IMR-90 (cell line): Measurements from ENCODE around the gene TLX1. TPM values are rescaled to one million over a fixed set of nuclear protein-coding genes. Genes with fewer than 3 reads are reported as not detected.

ENCODE experiments used
- ATAC-seq: fragments of 200-7000 bp; cut with Tn5 transposase; 2 replicates; pipeline ENCODE4 v1.9.1; 2020; ENCODE audit warnings: low read depth, mild to moderate bottlenecking, moderate library complexity
- BruUV-seq: library from RNA; stranded (reverse); fragments of 400-500 nt; replicated peaks from 2 replicates; lab custom pipeline; 2021; lab: Mats Ljungman, UMichigan
- CTCF ChIA-PET: fragments of 300-600 bp; formaldehyde crosslinking; extraction: SDS; loops from one replicate; lab custom pipeline; 2021; ENCODE audit warnings: antibody characterized with exemption; lab: Yijun Ruan, JAX
- POLR2A ChIA-PET: fragments of 300-600 bp; sonication (Branson Sonifier 250); formaldehyde crosslinking; loops from one replicate; lab custom pipeline; 2022; ENCODE audit warnings: antibody characterized with exemption; ENCODE audit not compliant: unreplicated experiment; lab: Charles Lee
- DNase-seq: peaks from one replicate; pipeline ENCODE4 v3.0.0; 2013
- H2AFZ ChIP-seq: replicated peaks from 2 replicates; pipeline ENCODE3; 2013; ENCODE audit warnings: low read length, mild to moderate bottlenecking; ENCODE audit not compliant: poor library complexity
- H2AK5ac ChIP-seq: 2 replicates; pipeline ENCODE4 v1.6.1; 2013; ENCODE audit warnings: low read depth, low read length, inconsistent platforms
- H2AK9ac ChIP-seq: replicated peaks from 2 replicates; pipeline ENCODE3; 2013; ENCODE audit warnings: mild to moderate bottlenecking, low read depth, low read length, moderate library complexity; ENCODE audit not compliant: poor library complexity
- H2BK120ac ChIP-seq: 2 replicates; pipeline ENCODE4 v1.6.1; 2013; ENCODE audit warnings: low read depth, low read length, inconsistent platforms
- H2BK15ac ChIP-seq: 3 replicates; pipeline ENCODE4 v1.6.1; 2013; ENCODE audit warnings: low read depth, low read length, inconsistent platforms
- H2BK20ac ChIP-seq: 2 replicates; pipeline ENCODE4 v1.6.1; 2013; ENCODE audit warnings: low read depth, mild to moderate bottlenecking, inconsistent platforms, low read length, moderate library complexity
- H2BK5ac ChIP-seq: 2 replicates; pipeline ENCODE4 v1.6.1; 2013; ENCODE audit warnings: mild to moderate bottlenecking, low read depth, low read length, inconsistent platforms; ENCODE audit not compliant: poor library complexity, severe bottlenecking
- H3K14ac ChIP-seq: replicated peaks from 2 replicates; pipeline ENCODE4 v1.6.1; 2013; ENCODE audit warnings: low read depth, low read length, inconsistent platforms
- H3K18ac ChIP-seq: 2 replicates; pipeline ENCODE4 v1.6.1; 2013; ENCODE audit warnings: low read depth, low read length, control low read depth
- H3K23ac ChIP-seq: 2 replicates; pipeline ENCODE4 v1.6.1; 2013; ENCODE audit warnings: low read depth, low read length, inconsistent platforms
- H3K27ac ChIP-seq: 2 replicates; pipeline ENCODE4 v1.5.1; 2013; ENCODE audit warnings: mild to moderate bottlenecking, control low read depth, low read length; ENCODE audit not compliant: insufficient read depth
- H3K27me3 ChIP-seq: 2 replicates; pipeline ENCODE4 v1.6.1; 2013; ENCODE audit warnings: low read length; ENCODE audit not compliant: control insufficient read depth, insufficient read depth
- H3K36me3 ChIP-seq: 2 replicates; pipeline ENCODE4 v1.6.1; 2013; ENCODE audit warnings: low read length, mixed read lengths; ENCODE audit not compliant: control insufficient read depth, insufficient read depth
- H3K4ac ChIP-seq: 2 replicates; pipeline ENCODE4 v1.6.1; 2013; ENCODE audit warnings: low read depth, low read length, inconsistent platforms
- H3K4me1 ChIP-seq: 2 replicates; pipeline ENCODE4 v1.6.1; 2013; ENCODE audit warnings: low read length, mixed read lengths; ENCODE audit not compliant: control insufficient read depth, insufficient read depth
- H3K4me2 ChIP-seq: 2 replicates; pipeline ENCODE4 v1.6.1; 2013; ENCODE audit warnings: low read depth, mild to moderate bottlenecking, control low read depth, low read length, moderate library complexity
- H3K4me3 ChIP-seq: 2 replicates; pipeline ENCODE4 v1.5.1; 2013; ENCODE audit warnings: low read depth, mild to moderate bottlenecking, control low read depth, low read length, moderate library complexity; ENCODE audit not compliant: insufficient read depth
- H3K56ac ChIP-seq: 2 replicates; pipeline ENCODE4 v1.6.1; 2013; ENCODE audit warnings: low read length, inconsistent platforms; ENCODE audit not compliant: insufficient read depth; ENCODE audit errors: extremely low read depth
- H3K79me1 ChIP-seq, 2 experiments: 2 replicates each; pipeline ENCODE4 v1.6.1; 2013; ENCODE audit warnings: low read length in 2 of 2, inconsistent platforms in 1 of 2, low read depth in 1 of 2
- H3K9ac ChIP-seq: 2 replicates; pipeline ENCODE4 v1.6.1; 2013; ENCODE audit warnings: low read depth, low read length, control low read depth
- H3K9me1 ChIP-seq: 2 replicates; pipeline ENCODE4 v1.6.1; 2013; ENCODE audit warnings: low read length, inconsistent platforms; ENCODE audit not compliant: insufficient read depth
- H3K9me3 ChIP-seq: 2 replicates; pipeline ENCODE4 v1.6.1; 2013; ENCODE audit warnings: low read length; ENCODE audit not compliant: control insufficient read depth, insufficient read depth
- H4K20me1 ChIP-seq: 2 replicates; pipeline ENCODE4 v1.6.1; 2013; ENCODE audit warnings: low read length, inconsistent platforms; ENCODE audit not compliant: insufficient read depth
- H4K5ac ChIP-seq: 2 replicates; pipeline ENCODE4 v1.6.1; 2013; ENCODE audit warnings: mild to moderate bottlenecking, low read depth, low read length, control low read depth
- H4K8ac ChIP-seq, 2 experiments: 2 replicates each; pipeline ENCODE4 v1.6.1; 2013; ENCODE audit warnings: low read depth in 2 of 2, low read length in 2 of 2, control low read depth in 1 of 2, inconsistent platforms in 1 of 2
- H4K91ac ChIP-seq: 2 replicates; pipeline ENCODE4 v1.6.1; 2013; ENCODE audit warnings: low read depth, low read length, inconsistent platforms; ENCODE audit not compliant: insufficient read depth
- CHD1 ChIP-seq: IDR thresholded peaks from 2 replicates; pipeline ENCODE4 v1.6.1; 2012; ENCODE audit warnings: low read depth, low read length, improper control_type of control experiment
- MAFK ChIP-seq: IDR thresholded peaks from 2 replicates; pipeline ENCODE4 v1.6.1; 2012; ENCODE audit warnings: low read depth, low read length, improper control_type of control experiment
- MXI1 ChIP-seq: IDR thresholded peaks from 2 replicates; pipeline ENCODE4 v1.6.1; 2012; ENCODE audit warnings: low read depth, mild to moderate bottlenecking, low read length, moderate library complexity, borderline replicate concordance
- WGBS, 2 experiments: methylation state at CpG; one replicate each; pipeline versions ENCODE4 v1.1.5 to v1.1.7; 2013; ENCODE audit warnings: missing lambda C conversion rate in 2 of 2; ENCODE audit not compliant: insufficient read length in 1 of 2; ENCODE audit errors: extremely low coverage in 2 of 2; 5-methylcytosine and 5-hydroxymethylcytosine counted together
- dilution Hi-C: fragments of 300-500 bp; cut with HindIII; formaldehyde crosslinking; loops from one replicate; pipeline ENCODE4 v1.14.3; 2018; ENCODE audit warnings: low sequenced_read_pairs; ENCODE audit not compliant: unreplicated experiment
- in situ Hi-C: fragments of 300-500 bp; cut with MboI; formaldehyde crosslinking; loops from 3 replicates; pipeline ENCODE4 v1.14.3; 2019; ENCODE audit warnings: low sequenced_read_pairs, inconsistent platforms, mixed read lengths
- intact Hi-C: fragments of 100-400 bp; cut with micrococcal nuclease; formaldehyde crosslinking; loops from 2 replicates; pipeline ENCODE4 v1.10.0; 2022
- polyA plus RNA-seq, 3 experiments: library from polyadenylated mRNA; depleted of rRNA; stranded (reverse); fragments of >200 nt; gene quantifications; 2 replicates each; pipeline ENCODE4 v1.2.3, GENCODE V29; 2012; ENCODE audit warnings: low replicate concordance in 1 of 3
- total RNA-seq: library from RNA; depleted of rRNA; stranded (reverse); fragments of >200 nt; gene quantifications from 2 replicates; pipeline ENCODE4 v1.2.3, GENCODE V29; 2012

The TLX1 gene
- total and polyA plus RNA-seq, 2 of the 4 experiments (the other 2 are of a cell fraction), result not detected

GRCh38 chr10:101118031-101118430, 13.1 kb upstream of the TLX1 start:
- Histone ChIP-seq H4K20me1 (no peaks in the 10 kb centered on the region), H3K4ac (no peak overlapping the region), H3K14ac (no peak overlapping the region), H4K5ac (no peak overlapping the region), H3K36me3 (no peaks in the 10 kb centered on the region), H2AK5ac (no peak overlapping the region), H2BK5ac (no peak overlapping the region), H3K56ac (no peak overlapping the region), H3K27me3 (peaks cover 82% of the 10 kb centered on the region), H2BK15ac (no peak overlapping the region), H2AK9ac (no peak overlapping the region), H4K91ac (no peak overlapping the region), H3K4me1 (no peaks in the 10 kb centered on the region), H3K9ac (no peak overlapping the region), H3K79me1 (no peaks in the 10 kb centered on the region), H2AFZ (no peak overlapping the region), H3K23ac (no peak overlapping the region), H3K27ac (no peak overlapping the region), H3K9me1 (no peaks in the 10 kb centered on the region), H3K4me2 (no peak overlapping the region), H3K9me3 (no peaks in the 10 kb centered on the region), H4K8ac (no peak overlapping the region), H3K4me3 (no peak overlapping the region), H2BK20ac (no peak overlapping the region), H3K18ac (no peak overlapping the region), H2BK120ac (no peak overlapping the region)
- BruUV-seq, result no TSS peak
- ChIA-PET CTCF (interaction anchor here (1.2 kb wide), 1 partner anchor 24 kb away, joined by 3 read pairs; no protein-coding TSS in a partner anchor), POLR2A (no interaction called here)
- in situ Hi-C loops, result no loop called here
- TF ChIP-seq MXI1 (no peak), MAFK (no peak), CHD1 (no peak)
- ATAC-seq (no peak), DNase-seq (no peak)
- dilution Hi-C loops, result no loop called here
- intact Hi-C loops, result no loop called here
- WGBS, 2 experiments, result no CpG with 5 or more reads among the region's 1 CpG
